NCI-H2081 (cell line): ENCODE measurements around the gene MTCP1.
A peak's percentile ranks its signal among the peaks of the same experiment; 100 is the strongest.

Source experiments
- DNase-seq, 2 experiments: peaks; one replicate each; lab custom pipeline; 2025; lab: John Stamatoyannopoulos, UW

Gene MTCP1

GRCh38 chrX:155070975-155071693, at the start of gene MTCP1, which contains the start of the genes BRCC3 and CMC4:
Gene MTCP1, minus strand, starts transcription at chrX:155071136. Its CDS starts 5,126 bp downstream, at chrX:155066010.
Gene BRCC3, plus strand, starts transcription at chrX:155071508. Its CDS starts 20 bp downstream, at chrX:155071528.
Gene CMC4, minus strand, starts transcription at chrX:155071136. Its CDS starts 7,113 bp downstream, at chrX:155064023.
- DNase-seq = peak; percentile 79 to 86

GRCh38 chrX:155115174-155115819, 44.4 kb upstream of the MTCP1 start:
- no peak for DNase-seq

GRCh38 chrX:155113097-155113496, 42.2 kb upstream of the MTCP1 start:
- DNase-seq = no peak

GRCh38 chrX:155112171-155112570, 41.2 kb upstream of the MTCP1 start:
- no peak for DNase-seq

- no peak for DNase-seq
Measured at GRCh38 chrX:155108427-155108826, 37.5 kb upstream of the MTCP1 start.

GRCh38 chrX:155105919-155106318, 35.0 kb upstream of the MTCP1 start:
- DNase-seq = no peak

- DNase-seq = peak; percentile 9 to 39
Measured at GRCh38 chrX:155094468-155095061, 23.6 kb upstream of the MTCP1 start.

- no peak for DNase-seq
Measured at GRCh38 chrX:155086961-155087735, 16.2 kb upstream of the MTCP1 start.

- DNase-seq = no peak
Measured at GRCh38 chrX:155086202-155086840, 15.4 kb upstream of the MTCP1 start.

GRCh38 chrX:155071694-155072280, 851 bp upstream of the MTCP1 start:
- no peak for DNase-seq

GRCh38 chrX:155070663-155070974, 317 bp downstream of the MTCP1 start:
- no peak for DNase-seq

- no peak for DNase-seq
Measured at GRCh38 chrX:155070038-155070437, 898 bp downstream of the MTCP1 start.

GRCh38 chrX:155069414-155069813, 1.5 kb downstream of the MTCP1 start:
- no peak for DNase-seq

- DNase-seq = no peak
Measured at GRCh38 chrX:155068165-155068564, 2.8 kb downstream of the MTCP1 start.

- DNase-seq = no peak
Measured at GRCh38 chrX:155065035-155065734, 5.8 kb downstream of the MTCP1 start.

GRCh38 chrX:155061760-155062159, 9.2 kb downstream of the MTCP1 start:
- DNase-seq = no peak

GRCh38 chrX:155056877-155057792, 13.8 kb downstream of the MTCP1 start:
- DNase-seq = peak; percentile 14 to 49

- no peak for DNase-seq
Measured at GRCh38 chrX:155056471-155056870, 14.5 kb downstream of the MTCP1 start.

GRCh38 chrX:155055494-155055893, 15.4 kb downstream of the MTCP1 start:
- no peak for DNase-seq

- no peak for DNase-seq
Measured at GRCh38 chrX:155054255-155054654, 16.7 kb downstream of the MTCP1 start.
